Astrocyte (in vitro differentiated cells and primary cell): ENCODE data around the gene TEF.

Source experiments
- EZH2 ChIP-seq: IDR thresholded peaks from 2 replicates; pipeline ENCODE4 v1.6.1; 2012; ENCODE audit warnings: mild to moderate bottlenecking, low read length, inconsistent platforms; ENCODE audit not compliant: insufficient read depth
- TF ChIP-seq, protein P1 (sequence below): IDR thresholded peaks from 2 replicates; pipeline ENCODE4 v1.5.1; 2011; ENCODE audit warnings: low read depth, mild to moderate bottlenecking, inconsistent platforms, low read length, moderate library complexity; ENCODE audit not compliant: insufficient read depth

- TF ChIP-seq, protein P1, sequence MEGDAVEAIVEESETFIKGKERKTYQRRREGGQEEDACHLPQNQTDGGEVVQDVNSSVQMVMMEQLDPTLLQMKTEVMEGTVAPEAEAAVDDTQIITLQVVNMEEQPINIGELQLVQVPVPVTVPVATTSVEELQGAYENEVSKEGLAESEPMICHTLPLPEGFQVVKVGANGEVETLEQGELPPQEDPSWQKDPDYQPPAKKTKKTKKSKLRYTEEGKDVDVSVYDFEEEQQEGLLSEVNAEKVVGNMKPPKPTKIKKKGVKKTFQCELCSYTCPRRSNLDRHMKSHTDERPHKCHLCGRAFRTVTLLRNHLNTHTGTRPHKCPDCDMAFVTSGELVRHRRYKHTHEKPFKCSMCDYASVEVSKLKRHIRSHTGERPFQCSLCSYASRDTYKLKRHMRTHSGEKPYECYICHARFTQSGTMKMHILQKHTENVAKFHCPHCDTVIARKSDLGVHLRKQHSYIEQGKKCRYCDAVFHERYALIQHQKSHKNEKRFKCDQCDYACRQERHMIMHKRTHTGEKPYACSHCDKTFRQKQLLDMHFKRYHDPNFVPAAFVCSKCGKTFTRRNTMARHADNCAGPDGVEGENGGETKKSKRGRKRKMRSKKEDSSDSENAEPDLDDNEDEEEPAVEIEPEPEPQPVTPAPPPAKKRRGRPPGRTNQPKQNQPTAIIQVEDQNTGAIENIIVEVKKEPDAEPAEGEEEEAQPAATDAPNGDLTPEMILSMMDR: no peak
- TF ChIP-seq EZH2: no peak
Measured at GRCh38 chr22:41367039-41367679, 14.6 kb upstream of the TEF start.
